Loucy (cell line): ENCODE data around the gene C19orf18.

Experiments
- H2AFZ ChIP-seq: fragments of 200-600 bp; sonication (generic); 2 replicates; pipeline ENCODE4 v1.6.0; 2016; ENCODE audit warnings: antibody characterized with exemption, mild to moderate bottlenecking, low read length, moderate library complexity
- H3F3A ChIP-seq: fragments of 200-600 bp; 2 replicates; pipeline ENCODE4 v1.6.0; 2016; ENCODE audit warnings: antibody characterized with exemption, low read depth, mild to moderate bottlenecking
- H3K27me3 ChIP-seq: fragments of 200-600 bp; sonication (generic); 2 replicates; pipeline ENCODE4 v1.6.1; 2014; ENCODE audit warnings: low read length, mild to moderate bottlenecking; ENCODE audit not compliant: insufficient read depth, poor library complexity, severe bottlenecking
- H3K36me3 ChIP-seq: fragments of 200-600 bp; sonication (generic); 2 replicates; pipeline ENCODE4 v1.6.1; 2016; ENCODE audit warnings: low read length; ENCODE audit not compliant: insufficient read depth
- H3K4me1 ChIP-seq: fragments of 200-600 bp; sonication (generic); 2 replicates; pipeline ENCODE4 v1.5.1; 2014; ENCODE audit warnings: low read length, mild to moderate bottlenecking; ENCODE audit not compliant: insufficient read depth, poor library complexity, severe bottlenecking
- H3K4me2 ChIP-seq: fragments of 200-600 bp; sonication (generic); 2 replicates; pipeline ENCODE4 v1.6.0; 2014; ENCODE audit warnings: antibody characterized with exemption, low read length, low read depth, mild to moderate bottlenecking; ENCODE audit not compliant: poor library complexity, severe bottlenecking
- H3K4me3 ChIP-seq: fragments of 200-600 bp; sonication (generic); 2 replicates; pipeline ENCODE4 v1.5.1; 2014; ENCODE audit warnings: low read length, mild to moderate bottlenecking, mixed read lengths; ENCODE audit not compliant: poor library complexity, severe bottlenecking
- H3K79me2 ChIP-seq: fragments of 200-600 bp; sonication (generic); 2 replicates; pipeline ENCODE4 v1.6.1; 2014; ENCODE audit warnings: low read length; ENCODE audit not compliant: insufficient read depth
- H3K9ac ChIP-seq: fragments of 200-600 bp; sonication (generic); 2 replicates; pipeline ENCODE4 v1.6.0; 2014; ENCODE audit warnings: mild to moderate bottlenecking, low read depth, low read length, moderate library complexity; ENCODE audit not compliant: poor library complexity, severe bottlenecking
- H3K9me2 ChIP-seq: fragments of 200-600 bp; sonication (generic); replicated peaks from 2 replicates; pipeline ENCODE4 v1.6.1; 2016; ENCODE audit warnings: low read depth, low read length, mixed read lengths
- H3K9me3 ChIP-seq: fragments of 200-600 bp; sonication (generic); 2 replicates; pipeline ENCODE4 v1.6.1; 2014; ENCODE audit warnings: mild to moderate bottlenecking, antibody characterized with exemption, low read length, low read depth; ENCODE audit not compliant: insufficient read depth
- H4K20me1 ChIP-seq: fragments of 200-600 bp; sonication (generic); 2 replicates; pipeline ENCODE4 v1.6.0; 2014; ENCODE audit warnings: antibody characterized with exemption, low read length, mild to moderate bottlenecking; ENCODE audit not compliant: insufficient read depth, poor library complexity, severe bottlenecking
- CTCF ChIP-seq: fragments of 200-600 bp; sonication (generic); conservative IDR thresholded peaks from 2 replicates; pipeline ENCODE4 v1.5.1; 2014; ENCODE audit warnings: mild to moderate bottlenecking, antibody characterized with exemption, low read length
- EZH2phosphoT487 ChIP-seq: fragments of 200-600 bp; IDR thresholded peaks from 2 replicates; pipeline ENCODE4 v1.6.1; 2018; ENCODE audit warnings: antibody characterized with exemption, mild to moderate bottlenecking, moderate library complexity, borderline replicate concordance

C19orf18 gene

GRCh38 chr19:58003174-58003828 lies 29.0 kb upstream of the C19orf18 start:
- Histone ChIP-seq H3K4me3 (peak overlapping the region; percentile 100), H3K9me2 (no peaks in the 10 kb centered on the region), H3K9me3 (no peaks in the 10 kb centered on the region; the same call in 1 of the 2 replicates), H3K36me3 (peaks cover 16% of the 10 kb centered on the region; the same call in 1 of the 2 replicates), H3F3A (no peaks in the 10 kb centered on the region), H2AFZ (peak overlapping the region; percentile 90), H3K27me3 (peaks cover 5% of the 10 kb centered on the region), H3K4me2 (peak overlapping the region; percentile 92), H3K9ac (peak overlapping the region; percentile 98), H3K79me2 (peaks cover 46% of the 10 kb centered on the region), H4K20me1 (peaks cover 7% of the 10 kb centered on the region), H3K4me1 (peaks cover 27% of the 10 kb centered on the region)
- TF ChIP-seq EZH2phosphoT487 (no peak), CTCF (no peak)

GRCh38 chr19:58002384-58003173 lies 28.2 kb upstream of the C19orf18 start, which contains the start of gene ZNF606:
TSS of gene ZNF606 (minus strand) at chr19:58002820. CDS start at chr19:58001319, 1,501 bp downstream.
- no peaks in the 10 kb centered on the region for H3K9me2 ChIP-seq
- peaks cover 46% of the 10 kb centered on the region for H3K79me2 ChIP-seq
- no peaks in the 10 kb centered on the region; the same call in 1 of the 2 replicates for H3K9me3 ChIP-seq
- peaks cover 16% of the 10 kb centered on the region; the same call in 1 of the 2 replicates for H3K36me3 ChIP-seq
- H3K27me3 ChIP-seq, result peaks cover 5% of the 10 kb centered on the region
- TF ChIP-seq EZH2phosphoT487, result no peak
- no peak for TF ChIP-seq CTCF
- peak within 1 kb of the TSS; percentile 100 for H3K4me3 ChIP-seq
- H3K4me2 ChIP-seq, result peak within 1 kb of the TSS; percentile 92
- H3F3A ChIP-seq, result no peaks in the 10 kb centered on the region
- H2AFZ ChIP-seq, result peak within 1 kb of the TSS; percentile 90
- H3K9ac ChIP-seq, result peak within 1 kb of the TSS; percentile 98
- H3K4me1 ChIP-seq, result peaks cover 27% of the 10 kb centered on the region
- H4K20me1 ChIP-seq, result peaks cover 7% of the 10 kb centered on the region

- TF ChIP-seq CTCF (no peak), EZH2phosphoT487 (no peak)
- Histone ChIP-seq H3F3A (no peaks in the 10 kb centered on the region), H3K27me3 (peaks cover 5% of the 10 kb centered on the region), H4K20me1 (peaks cover 7% of the 10 kb centered on the region), H3K9me3 (no peaks in the 10 kb centered on the region; the same call in 1 of the 2 replicates), H2AFZ (peak overlapping the region; percentile 90), H3K9ac (peak overlapping the region; percentile 98), H3K4me2 (peak overlapping the region; percentile 92), H3K36me3 (peaks cover 16% of the 10 kb centered on the region; the same call in 1 of the 2 replicates), H3K9me2 (no peaks in the 10 kb centered on the region), H3K4me3 (peak overlapping the region; percentile 100), H3K4me1 (peaks cover 27% of the 10 kb centered on the region), H3K79me2 (peaks cover 46% of the 10 kb centered on the region)
Measured at GRCh38 chr19:58001895-58002369, 27.6 kb upstream of the C19orf18 start.
